HEK293 (cell line): ENCODE results near the gene UST.

ENCODE experiments used
- CTCF ChIA-PET: fragments of 350-600 bp; formaldehyde crosslinking; extraction: SDS; loops from one replicate; lab custom pipeline; 2021; ENCODE audit warnings: antibody characterized with exemption; lab: Yijun Ruan, JAX
- POLR2A ChIA-PET: fragments of 300-600 bp; formaldehyde crosslinking; extraction: SDS; loops from one replicate; lab custom pipeline; 2020; ENCODE audit warnings: antibody characterized with exemption, inconsistent platforms; lab: Yijun Ruan, JAX
- H3K27ac ChIP-seq: fragments of 200-500 bp; sonication (Bioruptor generic); 2 replicates; pipeline ENCODE4 v1.5.1; 2014; ENCODE audit warnings: low read depth, low read length, control low read depth, inconsistent platforms; ENCODE audit errors: extremely low read depth
- H3K36me3 ChIP-seq, 2 experiments: fragments of 200-500 bp in 1 of 2; sonication (Bioruptor generic) in 1 of 2; 1 replicate in 1 of 2; 2 replicates in 1 of 2; pipeline ENCODE4 v1.5.1; 2014 to 2017; ENCODE audit warnings: inconsistent platforms in 2 of 2, low read length in 2 of 2; ENCODE audit not compliant: control insufficient read depth in 2 of 2, insufficient read depth in 1 of 2
- H3K4me1 ChIP-seq: fragments of 200-500 bp; sonication (Bioruptor generic); 2 replicates; pipeline ENCODE4 v1.5.1; 2014; ENCODE audit warnings: mild to moderate bottlenecking, low read length, inconsistent platforms; ENCODE audit not compliant: control insufficient read depth, insufficient read depth
- H3K4me3 ChIP-seq: 2 replicates; pipeline ENCODE4 v1.5.1; 2011; ENCODE audit warnings: low read depth, mild to moderate bottlenecking, control low read depth, low read length, moderate library complexity
- H3K9me3 ChIP-seq: fragments of 200-500 bp; sonication (Bioruptor generic); 2 replicates; pipeline ENCODE4 v1.5.1; 2014; ENCODE audit warnings: low read depth, low read length, inconsistent platforms; ENCODE audit not compliant: control insufficient read depth, insufficient read depth
- GLIS2 ChIP-seq: fragments of 450-650 bp; formaldehyde crosslinking; IDR thresholded peaks from 2 replicates; pipeline ENCODE4 v1.5.1; 2016; ENCODE audit warnings: missing biosample characterization, missing genetic modification characterization
- HOXC10 ChIP-seq: sonication (generic); formaldehyde crosslinking; IDR thresholded peaks from 2 replicates; pipeline ENCODE4 v1.8.1; 2023; ENCODE audit warnings: mild to moderate bottlenecking, missing genetic modification reagents
- KLF1 ChIP-seq: fragments of 450-650 bp; formaldehyde crosslinking; IDR thresholded peaks from 2 replicates; pipeline ENCODE4 v1.5.1; 2016; ENCODE audit warnings: missing biosample characterization, missing genetic modification characterization
- OSR2 ChIP-seq: fragments of 450-650 bp; formaldehyde crosslinking; IDR thresholded peaks from 2 replicates; pipeline ENCODE4 v1.5.1; 2016; ENCODE audit warnings: missing biosample characterization, missing genetic modification characterization
- ZFP69B ChIP-seq: fragments of 450-650 bp; formaldehyde crosslinking; IDR thresholded peaks from 2 replicates; pipeline ENCODE4 v1.5.1; 2016; ENCODE audit warnings: missing biosample characterization, missing genetic modification characterization
- ZNF10 ChIP-seq: fragments of 450-650 bp; formaldehyde crosslinking; IDR thresholded peaks from 2 replicates; pipeline ENCODE4 v1.5.1; 2017; ENCODE audit warnings: missing biosample characterization, missing genetic modification characterization
- ZNF146 ChIP-seq: fragments of 450-650 bp; formaldehyde crosslinking; IDR thresholded peaks from 2 replicates; pipeline ENCODE4 v1.5.1; 2016; ENCODE audit warnings: missing biosample characterization, missing genetic modification characterization
- ZNF302 ChIP-seq: fragments of 450-650 bp; formaldehyde crosslinking; IDR thresholded peaks from 2 replicates; pipeline ENCODE4 v1.5.1; 2016; ENCODE audit warnings: missing biosample characterization, missing genetic modification characterization, low read depth
- ZNF350 ChIP-seq: fragments of 450-650 bp; formaldehyde crosslinking; IDR thresholded peaks from 2 replicates; pipeline ENCODE4 v1.5.0; 2017; ENCODE audit warnings: missing biosample characterization, mild to moderate bottlenecking, missing genetic modification characterization
- ZNF549 ChIP-seq: fragments of 450-650 bp; IDR thresholded peaks from 2 replicates; pipeline ENCODE4 v1.5.1; 2018; ENCODE audit warnings: missing biosample characterization, missing genetic modification characterization, mild to moderate bottlenecking, inconsistent platforms, moderate library complexity
- ZNF585B ChIP-seq: fragments of 450-650 bp; formaldehyde crosslinking; IDR thresholded peaks from 2 replicates; pipeline ENCODE4 v1.5.1; 2016; ENCODE audit warnings: missing biosample characterization, missing genetic modification characterization
- ZNF624 ChIP-seq: fragments of 450-650 bp; formaldehyde crosslinking; IDR thresholded peaks from 2 replicates; pipeline ENCODE4 v1.5.1; 2017; ENCODE audit warnings: missing biosample characterization, missing genetic modification characterization
- ZNF626 ChIP-seq: fragments of 450-650 bp; sonication (Bioruptor Pico); formaldehyde crosslinking; IDR thresholded peaks from 2 replicates; pipeline ENCODE4 v1.5.1; 2018; ENCODE audit warnings: missing biosample characterization, missing genetic modification characterization, inconsistent platforms
- ZNF677 ChIP-seq: fragments of 450-650 bp; IDR thresholded peaks from 2 replicates; pipeline ENCODE4 v1.5.0; 2018; ENCODE audit warnings: missing biosample characterization, mild to moderate bottlenecking, missing genetic modification characterization, moderate library complexity
- ZNF701 ChIP-seq: fragments of 450-650 bp; formaldehyde crosslinking; IDR thresholded peaks from 2 replicates; pipeline ENCODE4 v1.5.1; 2016; ENCODE audit warnings: missing biosample characterization, missing genetic modification characterization
- ZXDB ChIP-seq: fragments of 450-650 bp; formaldehyde crosslinking; IDR thresholded peaks from 2 replicates; pipeline ENCODE4 v1.5.1; 2016; ENCODE audit warnings: missing biosample characterization, missing genetic modification characterization
- TF ChIP-seq, protein P1 (sequence below): fragments of 450-650 bp; formaldehyde crosslinking; IDR thresholded peaks from 2 replicates; pipeline ENCODE4 v1.5.1; 2016; ENCODE audit warnings: missing biosample characterization, missing genetic modification characterization, low read depth
- TF ChIP-seq, protein P2 (sequence below): fragments of 450-650 bp; formaldehyde crosslinking; IDR thresholded peaks from 2 replicates; pipeline ENCODE4 v1.5.1; 2017; ENCODE audit warnings: missing biosample characterization, missing genetic modification characterization
- TF ChIP-seq, protein P3 (sequence below): fragments of 450-650 bp; formaldehyde crosslinking; IDR thresholded peaks from 2 replicates; pipeline ENCODE4 v1.5.1; 2017; ENCODE audit warnings: missing biosample characterization, missing genetic modification characterization
- TF ChIP-seq, protein P4 (sequence below): sonication (generic); formaldehyde crosslinking; IDR thresholded peaks from 2 replicates; pipeline ENCODE4 v1.8.1; 2022; ENCODE audit warnings: mild to moderate bottlenecking, moderate library complexity, missing genetic modification reagents
- TF ChIP-seq, protein P5 (sequence below): fragments of 450-650 bp; formaldehyde crosslinking; IDR thresholded peaks from 2 replicates; pipeline ENCODE4 v1.5.1; 2016; ENCODE audit warnings: missing biosample characterization, missing genetic modification characterization
- TF ChIP-seq, protein P6 (sequence below): fragments of 450-650 bp; formaldehyde crosslinking; IDR thresholded peaks from 2 replicates; pipeline ENCODE4 v1.5.1; 2016; ENCODE audit warnings: missing biosample characterization, missing genetic modification characterization, borderline replicate concordance
- TF ChIP-seq, protein P7 (sequence below): fragments of 450-650 bp; formaldehyde crosslinking; IDR thresholded peaks from 2 replicates; pipeline ENCODE4; 2016; ENCODE audit warnings: missing biosample characterization, missing genetic modification characterization

Gene UST

DNA sequence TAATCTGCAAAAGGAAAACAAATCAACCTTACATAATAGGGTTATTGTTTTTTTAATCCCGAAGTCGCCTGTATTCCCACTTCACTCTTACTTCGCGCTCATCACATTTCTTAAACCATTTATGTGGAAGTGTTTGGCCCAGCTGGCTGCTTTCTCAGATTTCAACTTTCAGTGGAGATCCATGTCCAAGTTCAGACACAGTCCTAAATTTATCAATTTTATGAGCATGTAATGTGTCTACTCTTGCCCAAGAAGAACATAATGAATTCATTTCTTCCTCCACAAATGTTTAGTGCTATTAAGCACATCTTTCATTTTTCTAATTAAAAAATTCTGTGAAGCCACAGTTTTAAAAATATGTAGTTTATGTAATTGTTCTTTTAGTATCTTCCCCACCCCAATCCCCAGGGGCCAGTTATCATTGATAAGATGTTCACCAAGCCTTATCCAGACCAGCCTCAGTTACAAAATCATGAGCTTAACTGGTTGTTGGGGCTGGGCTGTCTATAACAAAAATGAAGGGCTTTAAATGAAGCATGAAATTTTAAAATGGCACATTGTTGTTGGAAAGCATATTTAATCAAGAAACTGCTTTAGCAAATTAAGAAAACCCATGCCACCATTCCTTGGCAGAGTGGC, 151.7 kb downstream of the UST start (continued):
- no peak for TF ChIP-seq ZNF302
- TF ChIP-seq, protein P1, sequence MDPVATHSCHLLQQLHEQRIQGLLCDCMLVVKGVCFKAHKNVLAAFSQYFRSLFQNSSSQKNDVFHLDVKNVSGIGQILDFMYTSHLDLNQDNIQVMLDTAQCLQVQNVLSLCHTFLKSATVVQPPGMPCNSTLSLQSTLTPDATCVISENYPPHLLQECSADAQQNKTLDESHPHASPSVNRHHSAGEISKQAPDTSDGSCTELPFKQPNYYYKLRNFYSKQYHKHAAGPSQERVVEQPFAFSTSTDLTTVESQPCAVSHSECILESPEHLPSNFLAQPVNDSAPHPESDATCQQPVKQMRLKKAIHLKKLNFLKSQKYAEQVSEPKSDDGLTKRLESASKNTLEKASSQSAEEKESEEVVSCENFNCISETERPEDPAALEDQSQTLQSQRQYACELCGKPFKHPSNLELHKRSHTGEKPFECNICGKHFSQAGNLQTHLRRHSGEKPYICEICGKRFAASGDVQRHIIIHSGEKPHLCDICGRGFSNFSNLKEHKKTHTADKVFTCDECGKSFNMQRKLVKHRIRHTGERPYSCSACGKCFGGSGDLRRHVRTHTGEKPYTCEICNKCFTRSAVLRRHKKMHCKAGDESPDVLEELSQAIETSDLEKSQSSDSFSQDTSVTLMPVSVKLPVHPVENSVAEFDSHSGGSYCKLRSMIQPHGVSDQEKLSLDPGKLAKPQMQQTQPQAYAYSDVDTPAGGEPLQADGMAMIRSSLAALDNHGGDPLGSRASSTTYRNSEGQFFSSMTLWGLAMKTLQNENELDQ, result no peak
- no peak for TF ChIP-seq KLF1 (tag by site-specific recombination)
- TF ChIP-seq ZNF677 (tag by site-specific recombination), result no peak
- no peak for TF ChIP-seq HOXC10 (CRISPR knock-in tag)
- TF ChIP-seq ZXDB (tag by site-specific recombination), result no peak
- no peak for TF ChIP-seq ZFP69B (tag by site-specific recombination)
- TF ChIP-seq, protein P2, sequence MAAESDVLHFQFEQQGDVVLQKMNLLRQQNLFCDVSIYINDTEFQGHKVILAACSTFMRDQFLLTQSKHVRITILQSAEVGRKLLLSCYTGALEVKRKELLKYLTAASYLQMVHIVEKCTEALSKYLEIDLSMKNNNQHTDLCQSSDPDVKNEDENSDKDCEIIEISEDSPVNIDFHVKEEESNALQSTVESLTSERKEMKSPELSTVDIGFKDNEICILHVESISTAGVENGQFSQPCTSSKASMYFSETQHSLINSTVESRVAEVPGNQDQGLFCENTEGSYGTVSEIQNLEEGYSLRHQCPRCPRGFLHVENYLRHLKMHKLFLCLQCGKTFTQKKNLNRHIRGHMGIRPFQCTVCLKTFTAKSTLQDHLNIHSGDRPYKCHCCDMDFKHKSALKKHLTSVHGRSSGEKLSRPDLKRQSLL (tag by site-specific recombination), result no peak
- no peak for TF ChIP-seq GLIS2 (tag by site-specific recombination)
- TF ChIP-seq ZNF350 (tag by site-specific recombination), result no peak
- TF ChIP-seq, protein P3, sequence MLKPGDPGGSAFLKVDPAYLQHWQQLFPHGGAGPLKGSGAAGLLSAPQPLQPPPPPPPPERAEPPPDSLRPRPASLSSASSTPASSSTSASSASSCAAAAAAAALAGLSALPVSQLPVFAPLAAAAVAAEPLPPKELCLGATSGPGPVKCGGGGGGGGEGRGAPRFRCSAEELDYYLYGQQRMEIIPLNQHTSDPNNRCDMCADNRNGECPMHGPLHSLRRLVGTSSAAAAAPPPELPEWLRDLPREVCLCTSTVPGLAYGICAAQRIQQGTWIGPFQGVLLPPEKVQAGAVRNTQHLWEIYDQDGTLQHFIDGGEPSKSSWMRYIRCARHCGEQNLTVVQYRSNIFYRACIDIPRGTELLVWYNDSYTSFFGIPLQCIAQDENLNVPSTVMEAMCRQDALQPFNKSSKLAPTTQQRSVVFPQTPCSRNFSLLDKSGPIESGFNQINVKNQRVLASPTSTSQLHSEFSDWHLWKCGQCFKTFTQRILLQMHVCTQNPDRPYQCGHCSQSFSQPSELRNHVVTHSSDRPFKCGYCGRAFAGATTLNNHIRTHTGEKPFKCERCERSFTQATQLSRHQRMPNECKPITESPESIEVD (tag by site-specific recombination), result peak; percentile 49
- TF ChIP-seq, protein P4, sequence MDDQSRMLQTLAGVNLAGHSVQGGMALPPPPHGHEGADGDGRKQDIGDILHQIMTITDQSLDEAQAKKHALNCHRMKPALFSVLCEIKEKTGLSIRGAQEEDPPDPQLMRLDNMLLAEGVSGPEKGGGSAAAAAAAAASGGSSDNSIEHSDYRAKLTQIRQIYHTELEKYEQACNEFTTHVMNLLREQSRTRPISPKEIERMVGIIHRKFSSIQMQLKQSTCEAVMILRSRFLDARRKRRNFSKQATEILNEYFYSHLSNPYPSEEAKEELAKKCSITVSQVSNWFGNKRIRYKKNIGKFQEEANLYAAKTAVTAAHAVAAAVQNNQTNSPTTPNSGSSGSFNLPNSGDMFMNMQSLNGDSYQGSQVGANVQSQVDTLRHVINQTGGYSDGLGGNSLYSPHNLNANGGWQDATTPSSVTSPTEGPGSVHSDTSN (CRISPR knock-in tag), result no peak
- TF ChIP-seq ZNF585B, result no peak
- TF ChIP-seq ZNF626 (tag by site-specific recombination), result no peak
- TF ChIP-seq ZNF624, result no peak

DNA sequence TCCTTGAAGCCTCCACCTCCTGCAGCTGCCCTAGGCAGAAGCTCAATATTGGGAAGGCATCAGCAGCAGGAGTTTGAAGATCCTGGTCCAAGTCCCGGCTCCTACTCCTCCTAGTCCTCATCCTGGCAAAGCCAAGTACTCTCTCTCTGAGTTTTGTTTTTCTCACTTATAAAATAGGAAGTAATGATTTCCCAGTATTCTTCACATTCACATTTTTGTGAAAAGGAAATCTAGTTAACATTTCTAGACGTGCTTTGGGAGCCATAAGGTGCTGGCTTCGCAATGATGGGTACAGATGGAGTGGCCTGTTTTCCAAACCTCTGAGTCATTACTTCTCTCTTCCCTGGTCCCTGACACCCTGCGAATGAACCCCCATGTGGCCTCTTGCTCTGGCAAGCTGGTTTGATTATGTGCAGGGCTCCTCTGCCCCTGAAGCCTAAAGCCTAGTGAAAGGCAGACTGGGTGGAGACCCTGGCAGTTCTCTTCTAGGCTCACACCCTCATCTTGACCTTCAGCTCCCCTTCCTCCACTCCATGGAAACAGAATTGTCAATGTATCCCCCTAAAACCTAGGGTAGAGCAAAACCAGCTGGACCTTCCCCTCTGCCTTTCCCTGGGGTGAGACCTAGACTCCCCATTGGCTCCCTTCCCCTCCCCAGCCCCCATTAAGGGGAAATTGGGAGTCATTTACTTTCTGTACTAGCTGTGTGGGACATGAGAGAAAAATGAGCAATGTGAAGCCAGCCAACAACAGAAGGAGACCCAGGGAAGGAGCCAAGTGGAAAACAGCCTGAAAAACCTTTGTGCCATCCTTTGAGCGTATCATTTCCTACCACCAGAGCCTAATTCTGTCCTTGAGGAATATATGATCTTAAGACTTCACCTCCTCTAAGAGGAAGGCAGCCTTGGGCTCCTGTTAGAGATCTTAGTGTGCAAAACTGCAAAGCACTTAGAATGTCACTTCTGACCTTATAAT, 158.4 kb downstream of the UST start:
- POLR2A ChIA-PET, result no interaction called here
- no peaks in the 10 kb centered on the region for H3K36me3 ChIP-seq
- no peak overlapping the region for H3K4me3 ChIP-seq
- H3K4me1 ChIP-seq, result no peaks in the 10 kb centered on the region
- CTCF ChIA-PET, result interaction anchor here (0.6 kb wide), 2 partner anchors 11 to 1396 kb away, joined by 3 to 4 read pairs; no protein-coding TSS in a partner anchor
- no peak overlapping the region for H3K27ac ChIP-seq
- H3K9me3 ChIP-seq, result no peaks in the 10 kb centered on the region
- TF ChIP-seq, protein P5, sequence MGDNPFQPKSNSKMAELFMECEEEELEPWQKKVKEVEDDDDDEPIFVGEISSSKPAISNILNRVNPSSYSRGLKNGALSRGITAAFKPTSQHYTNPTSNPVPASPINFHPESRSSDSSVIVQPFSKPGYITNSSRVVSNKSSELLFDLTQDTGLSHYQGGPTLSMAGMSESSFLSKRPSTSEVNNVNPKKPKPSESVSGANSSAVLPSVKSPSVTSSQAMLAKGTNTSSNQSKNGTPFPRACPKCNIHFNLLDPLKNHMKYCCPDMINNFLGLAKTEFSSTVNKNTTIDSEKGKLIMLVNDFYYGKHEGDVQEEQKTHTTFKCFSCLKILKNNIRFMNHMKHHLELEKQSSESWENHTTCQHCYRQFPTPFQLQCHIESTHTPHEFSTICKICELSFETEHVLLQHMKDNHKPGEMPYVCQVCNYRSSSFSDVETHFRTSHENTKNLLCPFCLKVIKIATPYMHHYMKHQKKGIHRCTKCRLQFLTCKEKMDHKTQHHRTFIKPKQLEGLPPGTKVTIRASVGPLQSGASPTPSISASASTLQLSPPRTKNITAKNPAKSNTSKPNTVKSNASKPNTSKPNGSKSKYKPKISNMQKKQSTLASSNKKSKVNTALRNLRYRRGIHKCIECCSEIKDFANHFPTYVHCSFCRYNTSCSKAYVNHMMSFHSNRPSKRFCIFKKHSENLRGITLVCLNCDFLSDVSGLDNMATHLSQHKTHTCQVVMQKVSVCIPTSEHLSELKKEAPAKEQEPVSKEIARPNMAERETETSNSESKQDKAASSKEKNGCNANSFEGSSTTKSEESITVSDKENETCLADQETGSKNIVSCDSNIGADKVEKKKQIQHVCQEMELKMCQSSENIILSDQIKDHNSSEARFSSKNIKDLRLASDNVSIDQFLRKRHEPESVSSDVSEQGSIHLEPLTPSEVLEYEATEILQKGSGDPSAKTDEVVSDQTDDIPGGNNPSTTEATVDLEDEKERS, result no peak
- TF ChIP-seq ZNF701 (tag by site-specific recombination) (no peak), ZNF10 (tag by site-specific recombination) (no peak), ZNF549 (tag by site-specific recombination) (no peak), ZNF146 (tag by site-specific recombination) (no peak), OSR2 (tag by site-specific recombination) (no peak)
- TF ChIP-seq, protein P6, sequence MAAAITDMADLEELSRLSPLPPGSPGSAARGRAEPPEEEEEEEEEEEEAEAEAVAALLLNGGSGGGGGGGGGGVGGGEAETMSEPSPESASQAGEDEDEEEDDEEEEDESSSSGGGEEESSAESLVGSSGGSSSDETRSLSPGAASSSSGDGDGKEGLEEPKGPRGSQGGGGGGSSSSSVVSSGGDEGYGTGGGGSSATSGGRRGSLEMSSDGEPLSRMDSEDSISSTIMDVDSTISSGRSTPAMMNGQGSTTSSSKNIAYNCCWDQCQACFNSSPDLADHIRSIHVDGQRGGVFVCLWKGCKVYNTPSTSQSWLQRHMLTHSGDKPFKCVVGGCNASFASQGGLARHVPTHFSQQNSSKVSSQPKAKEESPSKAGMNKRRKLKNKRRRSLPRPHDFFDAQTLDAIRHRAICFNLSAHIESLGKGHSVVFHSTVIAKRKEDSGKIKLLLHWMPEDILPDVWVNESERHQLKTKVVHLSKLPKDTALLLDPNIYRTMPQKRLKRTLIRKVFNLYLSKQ (tag by site-specific recombination), result no peak
- TF ChIP-seq, protein P7, sequence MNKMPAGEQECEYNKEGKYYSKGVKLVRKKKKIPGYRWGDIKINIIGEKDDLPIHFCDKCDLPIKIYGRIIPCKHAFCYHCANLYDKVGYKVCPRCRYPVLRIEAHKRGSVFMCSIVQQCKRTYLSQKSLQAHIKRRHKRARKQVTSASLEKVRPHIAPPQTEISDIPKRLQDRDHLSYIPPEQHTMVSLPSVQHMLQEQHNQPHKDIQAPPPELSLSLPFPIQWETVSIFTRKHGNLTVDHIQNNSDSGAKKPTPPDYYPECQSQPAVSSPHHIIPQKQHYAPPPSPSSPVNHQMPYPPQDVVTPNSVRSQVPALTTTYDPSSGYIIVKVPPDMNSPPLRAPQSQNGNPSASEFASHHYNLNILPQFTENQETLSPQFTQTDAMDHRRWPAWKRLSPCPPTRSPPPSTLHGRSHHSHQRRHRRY (tag by site-specific recombination), result no peak
